SK-N-MC (cell line): ENCODE data around the gene MFSD6L.

ENCODE experiments used
- DNase-seq: peaks from one replicate; pipeline ENCODE4 v3.0.0-alpha.2; 2011; ENCODE audit warnings: low read depth, low spot score
- H3K27ac ChIP-seq: fragments of 200-600 bp; sonication (generic); 2 replicates; pipeline ENCODE4 v1.5.1; 2016; ENCODE audit warnings: mixed run types
- H3K36me3 ChIP-seq: fragments of 200-600 bp; sonication (generic); 2 replicates; pipeline ENCODE4 v1.6.1; 2017; ENCODE audit warnings: antibody characterized with exemption, low read length, mixed read lengths; ENCODE audit not compliant: insufficient read depth
- H3K4me3 ChIP-seq: fragments of 200-600 bp; sonication (generic); 2 replicates; pipeline ENCODE4 v1.5.1; 2016
- H3K9ac ChIP-seq: fragments of 200-600 bp; sonication (generic); 2 replicates; pipeline ENCODE4 v1.8.0; 2017; ENCODE audit warnings: mixed run types, mixed read lengths; ENCODE audit not compliant: insufficient read length
- H3K9me3 ChIP-seq: fragments of 200-600 bp; sonication (generic); 2 replicates; pipeline ENCODE4 v1.6.1; 2017; ENCODE audit warnings: low read depth, mild to moderate bottlenecking, antibody characterized with exemption, low read length, moderate library complexity, mixed read lengths
- EZH2 ChIP-seq: fragments of 200-600 bp; sonication (generic); IDR thresholded peaks from one replicate; pipeline ENCODE4 v1.6.1; 2017; ENCODE audit warnings: antibody characterized with exemption
- FOXP2 ChIP-seq: optimal IDR thresholded peaks from 2 replicates; pipeline ENCODE3; 2011; ENCODE audit warnings: mild to moderate bottlenecking, moderate library complexity; ENCODE audit not compliant: insufficient read depth; ENCODE audit errors: extremely low read length, control extremely low read depth
- POLR2AphosphoS5 ChIP-seq: IDR thresholded peaks from 2 replicates; pipeline ENCODE4 v1.6.1; 2012; ENCODE audit warnings: mild to moderate bottlenecking, low read depth, low read length, borderline replicate concordance

MFSD6L gene

DNA sequence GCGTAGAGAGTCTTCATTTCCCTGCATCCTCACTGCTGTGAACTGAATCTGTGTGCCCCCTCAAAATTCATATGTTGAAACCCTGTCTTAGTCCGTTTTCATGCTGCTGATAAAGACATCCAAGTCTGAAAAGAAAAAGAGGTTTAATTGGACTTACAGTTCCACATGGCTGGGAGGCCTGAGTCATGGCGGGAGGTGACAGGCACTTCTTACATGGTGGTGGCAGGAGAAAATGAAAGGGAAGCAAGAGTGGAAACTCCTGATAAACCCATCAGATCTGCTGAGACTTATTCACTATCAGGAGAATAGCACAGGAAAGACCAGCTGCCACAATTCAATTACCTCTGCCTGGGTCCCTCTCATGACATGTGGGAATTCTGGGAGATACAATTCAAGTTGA is 51.4 kb downstream of the MFSD6L start:
- H3K27ac ChIP-seq, result no peak overlapping the region
- no peak overlapping the region for H3K9ac ChIP-seq
- H3K36me3 ChIP-seq, result no peaks in the 10 kb centered on the region
- TF ChIP-seq POLR2AphosphoS5 (no peak), EZH2 (no peak), FOXP2 (no peak)
- no peak for DNase-seq
- H3K4me3 ChIP-seq, result no peak overlapping the region
- H3K9me3 ChIP-seq, result no peaks in the 10 kb centered on the region
